ENCODE results near the gene CEP170B. TPM values are rescaled to one million over a fixed set of nuclear protein-coding genes. Genes with fewer than 3 reads are reported as not detected.

The CEP170B gene
- total and polyA plus RNA-seq, 2 of the 13 experiments (the other 11 are each of a cell fraction or from before 2014, with no cell fraction given): 4.3 to 8.8 TPM

DNA sequence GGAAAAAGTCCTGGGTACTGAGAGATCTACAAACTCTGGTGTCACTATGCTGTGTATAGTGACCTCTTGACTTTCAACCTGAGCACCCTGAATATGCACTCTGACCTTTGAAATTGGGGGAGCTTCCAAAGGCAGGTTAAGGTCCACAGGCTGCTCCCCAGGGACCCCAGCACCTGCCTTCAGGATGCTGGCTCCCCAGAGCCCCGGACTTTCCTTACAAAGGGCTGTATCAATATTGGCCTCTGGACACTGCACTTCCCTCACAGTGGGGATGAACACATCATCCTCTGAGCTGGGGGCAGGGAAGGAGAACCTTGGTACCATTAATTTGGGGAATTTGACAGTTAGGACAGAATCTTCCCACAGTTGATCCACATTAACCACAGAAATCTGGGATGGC, 73.9 kb downstream of the CEP170B start:
- H3K4me2 ChIP-seq (ENCODE audit: low read depth, low read length): no peak overlapping the region
- no peak overlapping the region for H3K4me3 ChIP-seq (replicated peaks in 1 of 3; ENCODE audit: insufficient read depth in 1 of 3, low read depth in 2 of 3, low read length in 3 of 3)
- H3K27ac ChIP-seq (ENCODE audit: extremely low read length, insufficient read depth, low read length): no peak overlapping the region
- H3K9ac ChIP-seq (ENCODE audit: insufficient read depth, low read depth, low read length): no peak overlapping the region
- H3K27me3 ChIP-seq (ENCODE audit: control insufficient read depth in 1 of 2, insufficient read depth in 2 of 2, low read length in 2 of 2): peaks cover 8 to 84% of the 10 kb centered on the region in 2 experiments
- no peak for ATAC-seq
- H2AFZ ChIP-seq (ENCODE audit: low read length): no peak overlapping the region
- intact Hi-C loops (cut with micrococcal nuclease; ENCODE audit: unreplicated experiment) (no loop called here), in situ Hi-C loops (cut with HindIII; ENCODE audit: extremely low pct_ligation_motif_present, low pct_unique_long_range_greater_than_20kb) (no loop called here)
- POLR2A ChIA-PET: no interaction called here
- no peaks in the 10 kb centered on the region for H3K79me2 ChIP-seq (ENCODE audit: insufficient read depth, low read length)
- TF ChIP-seq ATAD3A (CRISPR knock-in tag; IDR thresholded peaks at IDR 0.05): no peak
- H3K36me3 ChIP-seq (replicated peaks in 1 of 2; ENCODE audit: control insufficient read depth in 1 of 2, insufficient read depth in 2 of 2, low read length in 2 of 2): no peaks in the 10 kb centered on the region
- H3K9me3 ChIP-seq (ENCODE audit: low read length): no peaks in the 10 kb centered on the region
- DNase-seq (ENCODE audit: low spot score): no peak
- no peaks in the 10 kb centered on the region for H4K20me1 ChIP-seq (ENCODE audit: insufficient read depth, low read length)
- no peak for FAIRE-seq
- WGBS (ENCODE audit: low lambda C conversion rate): 0% methylated on average over 1 of the region's 1 CpG
- H3K4me1 ChIP-seq (ENCODE audit: insufficient read depth, low read length): no peaks in the 10 kb centered on the region
- no TSS peak for BruUV-seq (replicated peaks)
- CTCF ChIA-PET (ENCODE audit: low intra/inter-chr PET ratio, low total read pairs): no interaction called here

DNA sequence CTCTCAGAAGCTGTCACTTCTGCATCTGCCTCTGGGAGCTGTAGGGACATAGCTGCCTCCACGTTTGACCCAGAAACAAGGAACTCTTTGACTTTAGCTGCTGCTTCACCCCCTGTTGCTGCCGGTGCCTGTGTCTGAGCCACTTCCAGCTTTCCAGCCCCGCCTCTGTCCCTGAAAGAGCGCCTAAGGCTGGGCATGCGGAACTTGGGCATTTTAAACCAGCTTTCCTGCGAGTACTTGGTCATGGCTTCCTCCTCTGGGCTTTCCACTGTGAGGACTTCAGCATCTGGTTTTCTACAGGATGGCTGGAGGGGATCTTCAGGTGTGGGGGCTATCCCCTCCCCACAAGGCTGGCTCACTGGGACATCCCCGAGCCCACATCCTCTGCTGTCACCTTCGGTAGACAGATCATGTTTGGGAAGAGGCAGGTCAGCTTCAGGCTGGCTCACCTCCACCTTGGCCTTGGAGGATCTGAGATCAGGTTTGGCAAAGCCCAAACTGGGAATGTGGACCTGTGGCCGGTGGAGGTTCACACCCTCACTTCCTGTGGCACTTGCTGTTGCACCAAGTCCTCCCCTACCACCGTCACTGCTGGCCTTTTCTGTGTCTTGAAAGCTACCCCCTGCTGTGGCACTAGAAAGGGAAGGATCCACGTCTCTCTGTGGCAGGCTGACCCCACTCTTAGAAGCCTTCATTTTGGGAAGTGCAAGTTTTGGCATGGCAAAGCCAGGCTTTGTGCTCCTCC, 74.8 kb downstream of the CEP170B start:
- Histone ChIP-seq H3K4me1 (ENCODE audit: insufficient read depth, low read length) (no peaks in the 10 kb centered on the region), H3K79me2 (ENCODE audit: insufficient read depth, low read length) (no peaks in the 10 kb centered on the region), H3K9me3 (ENCODE audit: low read length) (no peaks in the 10 kb centered on the region), H3K27ac (ENCODE audit: extremely low read length, insufficient read depth, low read length) (no peak overlapping the region), H3K4me3 (replicated peaks in 1 of 3; ENCODE audit: insufficient read depth in 1 of 3, low read depth in 2 of 3, low read length in 3 of 3) (no peak overlapping the region), H3K36me3 (replicated peaks in 1 of 2; ENCODE audit: control insufficient read depth in 1 of 2, insufficient read depth in 2 of 2, low read length in 2 of 2) (no peaks in the 10 kb centered on the region), H4K20me1 (ENCODE audit: insufficient read depth, low read length) (no peaks in the 10 kb centered on the region), H3K9ac (ENCODE audit: insufficient read depth, low read depth, low read length) (no peak overlapping the region), H2AFZ (ENCODE audit: low read length) (no peak overlapping the region), H3K4me2 (ENCODE audit: low read depth, low read length) (no peak overlapping the region), H3K27me3 (ENCODE audit: control insufficient read depth in 1 of 2, insufficient read depth in 2 of 2, low read length in 2 of 2) (peaks cover 6 to 82% of the 10 kb centered on the region in 2 experiments; a peak in 4 of 5 replicates)
- POLR2A ChIA-PET: no interaction called here
- CTCF ChIA-PET (ENCODE audit: low intra/inter-chr PET ratio, low total read pairs): no interaction called here
- intact Hi-C loops (cut with micrococcal nuclease; ENCODE audit: unreplicated experiment) (no loop called here), in situ Hi-C loops (cut with HindIII; ENCODE audit: extremely low pct_ligation_motif_present, low pct_unique_long_range_greater_than_20kb) (no loop called here)
- FAIRE-seq (no peak), ATAC-seq (no peak), DNase-seq (ENCODE audit: low spot score) (no peak)
- 10% methylated on average over 9 of the region's 11 CpGs for WGBS (ENCODE audit: low lambda C conversion rate)
- no TSS peak for BruUV-seq (replicated peaks)
- TF ChIP-seq, protein P1, sequence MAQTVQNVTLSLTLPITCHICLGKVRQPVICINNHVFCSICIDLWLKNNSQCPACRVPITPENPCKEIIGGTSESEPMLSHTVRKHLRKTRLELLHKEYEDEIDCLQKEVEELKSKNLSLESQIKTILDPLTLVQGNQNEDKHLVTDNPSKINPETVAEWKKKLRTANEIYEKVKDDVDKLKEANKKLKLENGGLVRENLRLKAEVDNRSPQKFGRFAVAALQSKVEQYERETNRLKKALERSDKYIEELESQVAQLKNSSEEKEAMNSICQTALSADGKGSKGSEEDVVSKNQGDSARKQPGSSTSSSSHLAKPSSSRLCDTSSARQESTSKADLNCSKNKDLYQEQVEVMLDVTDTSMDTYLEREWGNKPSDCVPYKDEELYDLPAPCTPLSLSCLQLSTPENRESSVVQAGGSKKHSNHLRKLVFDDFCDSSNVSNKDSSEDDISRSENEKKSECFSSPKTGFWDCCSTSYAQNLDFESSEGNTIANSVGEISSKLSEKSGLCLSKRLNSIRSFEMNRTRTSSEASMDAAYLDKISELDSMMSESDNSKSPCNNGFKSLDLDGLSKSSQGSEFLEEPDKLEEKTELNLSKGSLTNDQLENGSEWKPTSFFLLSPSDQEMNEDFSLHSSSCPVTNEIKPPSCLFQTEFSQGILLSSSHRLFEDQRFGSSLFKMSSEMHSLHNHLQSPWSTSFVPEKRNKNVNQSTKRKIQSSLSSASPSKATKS (CRISPR knock-in tag; IDR thresholded peaks at IDR 0.05): no peak
- no peak for TF ChIP-seq SYNCRIP (IDR thresholded peaks at IDR 0.05; ENCODE audit: insufficient read depth, low read depth, low read length)
- no peak for TF ChIP-seq ZNF205 (CRISPR knock-in tag; IDR thresholded peaks at IDR 0.05)
- TF ChIP-seq, protein P2, sequence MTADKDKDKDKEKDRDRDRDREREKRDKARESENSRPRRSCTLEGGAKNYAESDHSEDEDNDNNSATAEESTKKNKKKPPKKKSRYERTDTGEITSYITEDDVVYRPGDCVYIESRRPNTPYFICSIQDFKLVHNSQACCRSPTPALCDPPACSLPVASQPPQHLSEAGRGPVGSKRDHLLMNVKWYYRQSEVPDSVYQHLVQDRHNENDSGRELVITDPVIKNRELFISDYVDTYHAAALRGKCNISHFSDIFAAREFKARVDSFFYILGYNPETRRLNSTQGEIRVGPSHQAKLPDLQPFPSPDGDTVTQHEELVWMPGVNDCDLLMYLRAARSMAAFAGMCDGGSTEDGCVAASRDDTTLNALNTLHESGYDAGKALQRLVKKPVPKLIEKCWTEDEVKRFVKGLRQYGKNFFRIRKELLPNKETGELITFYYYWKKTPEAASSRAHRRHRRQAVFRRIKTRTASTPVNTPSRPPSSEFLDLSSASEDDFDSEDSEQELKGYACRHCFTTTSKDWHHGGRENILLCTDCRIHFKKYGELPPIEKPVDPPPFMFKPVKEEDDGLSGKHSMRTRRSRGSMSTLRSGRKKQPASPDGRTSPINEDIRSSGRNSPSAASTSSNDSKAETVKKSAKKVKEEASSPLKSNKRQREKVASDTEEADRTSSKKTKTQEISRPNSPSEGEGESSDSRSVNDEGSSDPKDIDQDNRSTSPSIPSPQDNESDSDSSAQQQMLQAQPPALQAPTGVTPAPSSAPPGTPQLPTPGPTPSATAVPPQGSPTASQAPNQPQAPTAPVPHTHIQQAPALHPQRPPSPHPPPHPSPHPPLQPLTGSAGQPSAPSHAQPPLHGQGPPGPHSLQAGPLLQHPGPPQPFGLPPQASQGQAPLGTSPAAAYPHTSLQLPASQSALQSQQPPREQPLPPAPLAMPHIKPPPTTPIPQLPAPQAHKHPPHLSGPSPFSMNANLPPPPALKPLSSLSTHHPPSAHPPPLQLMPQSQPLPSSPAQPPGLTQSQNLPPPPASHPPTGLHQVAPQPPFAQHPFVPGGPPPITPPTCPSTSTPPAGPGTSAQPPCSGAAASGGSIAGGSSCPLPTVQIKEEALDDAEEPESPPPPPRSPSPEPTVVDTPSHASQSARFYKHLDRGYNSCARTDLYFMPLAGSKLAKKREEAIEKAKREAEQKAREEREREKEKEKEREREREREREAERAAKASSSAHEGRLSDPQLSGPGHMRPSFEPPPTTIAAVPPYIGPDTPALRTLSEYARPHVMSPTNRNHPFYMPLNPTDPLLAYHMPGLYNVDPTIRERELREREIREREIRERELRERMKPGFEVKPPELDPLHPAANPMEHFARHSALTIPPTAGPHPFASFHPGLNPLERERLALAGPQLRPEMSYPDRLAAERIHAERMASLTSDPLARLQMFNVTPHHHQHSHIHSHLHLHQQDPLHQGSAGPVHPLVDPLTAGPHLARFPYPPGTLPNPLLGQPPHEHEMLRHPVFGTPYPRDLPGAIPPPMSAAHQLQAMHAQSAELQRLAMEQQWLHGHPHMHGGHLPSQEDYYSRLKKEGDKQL (CRISPR knock-in tag; IDR thresholded peaks at IDR 0.05; ENCODE audit: low read depth): no peak
- TF ChIP-seq MED8 (CRISPR knock-in tag; IDR thresholded peaks at IDR 0.05; ENCODE audit: insufficient replicate concordance): no peak
- TF ChIP-seq ISX (CRISPR knock-in tag; conservative IDR thresholded peaks at IDR 0.05): no peak
- TF ChIP-seq ZNF564 (CRISPR knock-in tag; IDR thresholded peaks at IDR 0.05): no peak
- TF ChIP-seq ZNF567 (CRISPR knock-in tag; IDR thresholded peaks at IDR 0.05; ENCODE audit: borderline replicate concordance): no peak
- no peak for TF ChIP-seq CENPX (CRISPR knock-in tag; IDR thresholded peaks at IDR 0.05)
